Measurements from ENCODE around the gene HECA.

DNA sequence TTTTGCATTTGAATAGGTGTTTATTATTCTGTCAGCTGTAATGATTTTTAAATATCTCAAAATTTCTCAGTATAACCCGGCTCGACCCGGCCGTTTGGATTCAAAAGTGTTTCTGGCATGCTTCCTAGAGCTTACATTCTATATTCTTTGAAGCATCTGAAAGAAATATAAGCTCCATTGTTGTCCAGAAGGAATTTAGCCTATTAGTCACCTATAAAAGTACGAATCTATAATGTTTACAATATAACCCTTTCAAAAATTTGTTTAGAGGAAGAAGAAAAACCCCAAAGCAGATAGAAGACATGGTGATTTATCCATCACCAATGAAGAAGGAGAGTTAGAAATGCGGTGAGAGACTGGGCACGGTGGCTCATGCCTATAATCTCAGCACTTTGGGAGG, 22.3 kb upstream of the HECA start:
- no peak for TF ChIP-seq ZNF274 (IDR thresholded peaks at IDR 0.05; ENCODE audit: low read depth, low read length)
- TF ChIP-seq YY1 (IDR thresholded peaks at IDR 0.05; ENCODE audit: insufficient read depth, insufficient read length) = no peak
- no peak for TF ChIP-seq SUZ12 (IDR thresholded peaks at IDR 0.05; ENCODE audit: extremely low read depth, insufficient read depth, insufficient read length)

Data from NT2/D1 (cell line).